Progenitor cell of endocrine pancreas (in vitro differentiated cells): Measurements from ENCODE around the gene LOX. TPM values are rescaled to one million over a fixed set of nuclear protein-coding genes. Genes with fewer than 3 reads are reported as not detected.
"Not testable (repeated sequence)": the region's sequence is repeated elsewhere in the genome, so short reads cannot be mapped to it uniquely, and the experiment has no call there.

Experiments used
- DNase-seq: peaks from one replicate; pipeline ENCODE4 v3.0.0; 2021; ENCODE audit warnings: low spot score; ENCODE audit not compliant: unreplicated experiment
- H3K27ac Mint-ChIP-seq: 2 replicates; pipeline ENCODE4 v1.8.0; 2021; ENCODE audit warnings: mild to moderate bottlenecking, moderate library complexity, mixed read lengths
- H3K27me3 Mint-ChIP-seq: 2 replicates; pipeline ENCODE4 v1.8.0; 2021; ENCODE audit warnings: mixed read lengths
- H3K36me3 Mint-ChIP-seq: 2 replicates; pipeline ENCODE4 v1.8.0; 2022; ENCODE audit warnings: mixed read lengths; ENCODE audit not compliant: insufficient read depth
- H3K4me1 Mint-ChIP-seq: 2 replicates; pipeline ENCODE4 v1.8.0; 2021; ENCODE audit warnings: low read depth, mixed read lengths
- H3K4me3 Mint-ChIP-seq: 2 replicates; pipeline ENCODE4 v1.8.0; 2021; ENCODE audit warnings: low read depth, mild to moderate bottlenecking, moderate library complexity, mixed read lengths
- H3K9me3 Mint-ChIP-seq: 2 replicates; pipeline ENCODE4 v1.8.0; 2021; ENCODE audit warnings: low read depth, mixed read lengths
- total RNA-seq: library from RNA; stranded (reverse); gene quantifications from 2 replicates; pipeline ENCODE4 v1.2.1, GENCODE V29; 2021
- TF ChIP-seq, protein P1 (sequence below): fragments of 200-600 bp; sonication (generic); IDR thresholded peaks from one replicate; pipeline ENCODE4 v1.5.0; 2021; ENCODE audit warnings: antibody characterized with exemption, mild to moderate bottlenecking; ENCODE audit not compliant: unreplicated experiment

LOX gene
- total RNA-seq, 1 donor from 2014 or later = 0.19 TPM

- no peak overlapping the region for H3K4me3 Mint-ChIP-seq
- no peaks in the 10 kb centered on the region for H3K36me3 Mint-ChIP-seq
- H3K27me3 Mint-ChIP-seq = no peaks in the 10 kb centered on the region
- no peaks in the 10 kb centered on the region for H3K4me1 Mint-ChIP-seq
- no peaks in the 10 kb centered on the region for H3K9me3 Mint-ChIP-seq
- no peak overlapping the region for H3K27ac Mint-ChIP-seq
- no peak for DNase-seq
- TF ChIP-seq, protein P1, sequence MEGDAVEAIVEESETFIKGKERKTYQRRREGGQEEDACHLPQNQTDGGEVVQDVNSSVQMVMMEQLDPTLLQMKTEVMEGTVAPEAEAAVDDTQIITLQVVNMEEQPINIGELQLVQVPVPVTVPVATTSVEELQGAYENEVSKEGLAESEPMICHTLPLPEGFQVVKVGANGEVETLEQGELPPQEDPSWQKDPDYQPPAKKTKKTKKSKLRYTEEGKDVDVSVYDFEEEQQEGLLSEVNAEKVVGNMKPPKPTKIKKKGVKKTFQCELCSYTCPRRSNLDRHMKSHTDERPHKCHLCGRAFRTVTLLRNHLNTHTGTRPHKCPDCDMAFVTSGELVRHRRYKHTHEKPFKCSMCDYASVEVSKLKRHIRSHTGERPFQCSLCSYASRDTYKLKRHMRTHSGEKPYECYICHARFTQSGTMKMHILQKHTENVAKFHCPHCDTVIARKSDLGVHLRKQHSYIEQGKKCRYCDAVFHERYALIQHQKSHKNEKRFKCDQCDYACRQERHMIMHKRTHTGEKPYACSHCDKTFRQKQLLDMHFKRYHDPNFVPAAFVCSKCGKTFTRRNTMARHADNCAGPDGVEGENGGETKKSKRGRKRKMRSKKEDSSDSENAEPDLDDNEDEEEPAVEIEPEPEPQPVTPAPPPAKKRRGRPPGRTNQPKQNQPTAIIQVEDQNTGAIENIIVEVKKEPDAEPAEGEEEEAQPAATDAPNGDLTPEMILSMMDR = no peak
These were observed 19.3 kb upstream of the LOX start for GRCh38 chr5:122097391-122097790.

- DNase-seq = no peak
- TF ChIP-seq, protein P1 = no peak
- H3K9me3 Mint-ChIP-seq = no peaks in the 10 kb centered on the region
- H3K27me3 Mint-ChIP-seq = peaks cover 2% of the 10 kb centered on the region
- no peak overlapping the region for H3K4me3 Mint-ChIP-seq
- no peaks in the 10 kb centered on the region for H3K4me1 Mint-ChIP-seq
- H3K36me3 Mint-ChIP-seq = no peaks in the 10 kb centered on the region
- no peak overlapping the region for H3K27ac Mint-ChIP-seq
These were observed 17.1 kb upstream of the LOX start for GRCh38 chr5:122095158-122095557.

- not testable (repeated sequence) for DNase-seq, H3K9me3 Mint-ChIP-seq
These were observed 16.2 kb upstream of the LOX start for GRCh38 chr5:122094251-122094650.

GRCh38 chr5:122093415-122094180 lies 15.5 kb upstream of the LOX start:
- H3K36me3 Mint-ChIP-seq = no peaks in the 10 kb centered on the region

More at GRCh38 chr5:122094251-122094650, 16.2 kb upstream of the LOX start:
- not testable (repeated sequence) for H3K27ac Mint-ChIP-seq, H3K36me3 Mint-ChIP-seq, H3K27me3 Mint-ChIP-seq, H3K4me1 Mint-ChIP-seq, H3K4me3 Mint-ChIP-seq

GRCh38 chr5:122091936-122092600 lies 14.0 kb upstream of the LOX start:
- Mint-ChIP-seq H3K4me1 (no peaks in the 10 kb centered on the region), H3K4me3 (no peak overlapping the region), H3K27me3 (peaks cover 7% of the 10 kb centered on the region), H3K27ac (no peak overlapping the region), H3K36me3 (no peaks in the 10 kb centered on the region), H3K9me3 (no peaks in the 10 kb centered on the region)
- TF ChIP-seq, protein P1 = peak; percentile 57
- no peak for DNase-seq

More at GRCh38 chr5:122093415-122094180, 15.5 kb upstream of the LOX start:
- TF ChIP-seq, protein P1 = no peak
- Mint-ChIP-seq H3K9me3 (no peaks in the 10 kb centered on the region), H3K27me3 (peaks cover 2% of the 10 kb centered on the region), H3K4me1 (no peaks in the 10 kb centered on the region), H3K27ac (no peak overlapping the region), H3K4me3 (no peak overlapping the region)
- DNase-seq = no peak
